GM13976 (cell line): Measurements from ENCODE around the gene SIX3.

ENCODE experiments used
- DNase-seq: peaks from one replicate; pipeline ENCODE4 v3.0.0; 2012; ENCODE audit warnings: low spot score
- CTCF ChIP-seq: IDR thresholded peaks from 2 replicates; pipeline ENCODE4 v1.5.1; 2012; ENCODE audit warnings: borderline replicate concordance, mild to moderate bottlenecking; ENCODE audit not compliant: insufficient read depth; ENCODE audit errors: extremely low read depth, missing control alignments, control extremely low read depth
- in situ Hi-C: fragments of 300-500 bp; cut with MboI; formaldehyde crosslinking; loops from one replicate; pipeline ENCODE4 v1.12.0; 2022; ENCODE audit warnings: low sequenced_read_pairs, mixed read lengths, inconsistent platforms; ENCODE audit not compliant: unreplicated experiment

SIX3 gene

GRCh38 chr2:44946372-44947027 lies 5.0 kb downstream of the SIX3 start:
- no peak for DNase-seq
- in situ Hi-C loops, result no loop called here
- TF ChIP-seq CTCF, result no peak

- in situ Hi-C loops, result no loop called here
- DNase-seq, result no peak
- TF ChIP-seq CTCF, result no peak
Measured at GRCh38 chr2:44947028-44947375, 5.5 kb downstream of the SIX3 start.

- TF ChIP-seq CTCF, result no peak
- in situ Hi-C loops, result no loop called here
- DNase-seq, result no peak
Measured at GRCh38 chr2:44948565-44949328, 7.2 kb downstream of the SIX3 start.

- DNase-seq, result no peak
- TF ChIP-seq CTCF, result no peak
- in situ Hi-C loops, result loop anchor here (10.0 to 25.0 kb wide), 2 partner anchors 475 to 912 kb away; no protein-coding TSS in a partner anchor
Measured at GRCh38 chr2:44949329-44950151, 8.0 kb downstream of the SIX3 start.

GRCh38 chr2:44950646-44951045 lies 9.1 kb downstream of the SIX3 start:
- no peak for DNase-seq
- in situ Hi-C loops, result loop anchor here (10.0 to 25.0 kb wide), 2 partner anchors 476 to 913 kb away; no protein-coding TSS in a partner anchor
- TF ChIP-seq CTCF, result no peak

- in situ Hi-C loops, result loop anchor here (10.0 to 25.0 kb wide), 2 partner anchors 476 to 914 kb away; no protein-coding TSS in a partner anchor
- no peak for TF ChIP-seq CTCF
- DNase-seq, result no peak
Measured at GRCh38 chr2:44951124-44951523, 9.6 kb downstream of the SIX3 start.
